Measurements from ENCODE around the gene ZNF541.

ZNF541 gene

DNA sequence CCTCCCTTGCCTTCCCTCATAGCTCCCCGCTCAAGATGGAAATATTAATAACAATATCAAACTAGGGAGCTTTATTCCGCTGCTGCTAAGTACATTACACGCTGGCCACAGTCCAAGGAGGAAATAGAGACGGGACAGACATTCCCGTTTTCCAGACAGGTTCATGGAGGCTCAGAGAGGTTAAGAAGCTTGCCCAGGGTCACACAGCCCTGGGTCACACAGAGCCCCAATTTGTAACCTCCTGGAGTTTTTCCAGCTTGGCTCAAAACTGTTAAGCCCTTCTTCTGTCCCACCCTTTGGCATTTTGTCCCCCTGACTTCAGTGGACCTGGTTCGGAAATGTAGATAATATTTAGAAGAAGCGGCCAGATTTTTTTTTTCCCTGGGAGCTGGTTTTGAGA is 38.0 kb upstream of the ZNF541 start:
- no peak overlapping the region for H3K27ac ChIP-seq (ENCODE audit: low read length)
- H4K20me1 ChIP-seq (ENCODE audit: insufficient read depth, low read length), result peaks cover 56% of the 10 kb centered on the region
- H3K9me3 ChIP-seq (ENCODE audit: insufficient read depth, low read length), result no peaks in the 10 kb centered on the region
- H3K4me3 ChIP-seq (ENCODE audit: low read length), result peak overlapping the region; percentile 89; the same call in 1 of the 2 replicates
- H3K27me3 ChIP-seq (ENCODE audit: low read depth, low read length), result no peaks in the 10 kb centered on the region
- no peak overlapping the region for H3K9ac ChIP-seq (ENCODE audit: low read length)
- peaks cover 17% of the 10 kb centered on the region for H3K4me1 ChIP-seq (ENCODE audit: low read length)
- peak overlapping the region; percentile 99 for H3K4me2 ChIP-seq (ENCODE audit: low read length)
- peaks cover 11% of the 10 kb centered on the region for H3K36me3 ChIP-seq (replicated peaks; ENCODE audit: low read depth, low read length)
- no peak overlapping the region for H2AFZ ChIP-seq (ENCODE audit: low read depth, low read length)
- no peak for TF ChIP-seq EZH2phosphoT487 (IDR thresholded peaks at IDR 0.05; ENCODE audit: low read depth)
- TF ChIP-seq, protein P1, sequence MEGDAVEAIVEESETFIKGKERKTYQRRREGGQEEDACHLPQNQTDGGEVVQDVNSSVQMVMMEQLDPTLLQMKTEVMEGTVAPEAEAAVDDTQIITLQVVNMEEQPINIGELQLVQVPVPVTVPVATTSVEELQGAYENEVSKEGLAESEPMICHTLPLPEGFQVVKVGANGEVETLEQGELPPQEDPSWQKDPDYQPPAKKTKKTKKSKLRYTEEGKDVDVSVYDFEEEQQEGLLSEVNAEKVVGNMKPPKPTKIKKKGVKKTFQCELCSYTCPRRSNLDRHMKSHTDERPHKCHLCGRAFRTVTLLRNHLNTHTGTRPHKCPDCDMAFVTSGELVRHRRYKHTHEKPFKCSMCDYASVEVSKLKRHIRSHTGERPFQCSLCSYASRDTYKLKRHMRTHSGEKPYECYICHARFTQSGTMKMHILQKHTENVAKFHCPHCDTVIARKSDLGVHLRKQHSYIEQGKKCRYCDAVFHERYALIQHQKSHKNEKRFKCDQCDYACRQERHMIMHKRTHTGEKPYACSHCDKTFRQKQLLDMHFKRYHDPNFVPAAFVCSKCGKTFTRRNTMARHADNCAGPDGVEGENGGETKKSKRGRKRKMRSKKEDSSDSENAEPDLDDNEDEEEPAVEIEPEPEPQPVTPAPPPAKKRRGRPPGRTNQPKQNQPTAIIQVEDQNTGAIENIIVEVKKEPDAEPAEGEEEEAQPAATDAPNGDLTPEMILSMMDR (IDR thresholded peaks at IDR 0.05; ENCODE audit: low read depth, low read length), result no peak
- H3K79me2 ChIP-seq (ENCODE audit: low read length), result peaks cover 78% of the 10 kb centered on the region

DNA sequence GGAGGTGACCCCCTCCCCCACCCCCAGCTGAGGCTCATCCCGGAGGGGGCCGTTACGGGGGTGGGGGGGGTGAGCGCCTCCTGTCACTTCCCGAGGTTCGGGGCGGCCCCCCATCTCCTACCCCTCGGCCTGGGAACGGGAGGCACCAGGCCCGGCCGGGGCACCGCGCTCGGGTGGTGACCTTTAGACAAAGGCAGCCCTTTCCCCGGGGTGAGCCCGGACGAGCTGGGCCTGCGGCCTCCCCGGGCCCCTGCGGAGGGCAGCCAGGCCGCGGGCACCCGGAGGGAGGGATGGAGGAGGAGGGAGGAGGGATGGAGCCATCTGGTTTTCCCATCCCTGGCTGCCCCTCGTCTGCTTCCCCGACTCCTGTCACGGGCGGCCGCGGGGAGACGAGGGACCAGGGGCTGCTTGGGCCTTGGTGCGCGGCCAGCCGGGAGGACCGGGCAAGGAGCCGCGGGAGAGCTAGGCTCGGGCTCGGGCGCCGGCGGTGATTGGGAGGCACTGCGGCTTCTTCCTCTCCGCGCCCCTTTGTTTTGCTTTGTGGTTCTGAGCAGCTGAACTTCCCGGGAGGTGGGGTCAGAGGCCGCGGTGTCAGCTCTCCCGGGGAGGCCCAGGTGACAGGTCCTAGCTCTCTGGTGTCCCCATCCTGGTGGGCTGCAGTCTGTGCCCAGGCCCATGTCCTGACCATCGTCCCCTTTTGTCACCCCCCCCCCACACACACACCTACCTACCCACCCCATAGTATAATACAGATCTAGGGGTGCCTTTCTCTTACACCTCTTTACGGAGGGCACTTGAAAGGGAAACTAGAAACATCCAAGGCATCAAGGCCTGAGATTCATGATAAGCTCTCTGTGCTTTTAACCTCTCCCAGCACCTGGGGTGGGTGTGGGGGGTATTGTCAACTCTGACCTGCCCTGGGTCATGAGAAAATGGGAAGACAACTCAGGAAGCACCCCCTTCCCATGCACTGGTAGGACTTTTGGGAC is 37.3 kb upstream of the ZNF541 start:
- H3K4me1 ChIP-seq (ENCODE audit: low read length), result peaks cover 15% of the 10 kb centered on the region
- H4K20me1 ChIP-seq (ENCODE audit: insufficient read depth, low read length), result peaks cover 49% of the 10 kb centered on the region
- H3K9ac ChIP-seq (ENCODE audit: low read length), result peak overlapping the region; percentile 90
- H3K27ac ChIP-seq (ENCODE audit: low read length), result 0 out of 2 replicates have a peak overlapping the region, but pooled peaks have one; percentile 45
- TF ChIP-seq, protein P1 (IDR thresholded peaks at IDR 0.05; ENCODE audit: low read depth, low read length), result no peak
- TF ChIP-seq EZH2phosphoT487 (IDR thresholded peaks at IDR 0.05; ENCODE audit: low read depth), result no peak
- H3K27me3 ChIP-seq (ENCODE audit: low read depth, low read length), result no peaks in the 10 kb centered on the region
- peak overlapping the region; percentile 89 for H3K4me3 ChIP-seq (ENCODE audit: low read length)
- peaks cover 71% of the 10 kb centered on the region for H3K79me2 ChIP-seq (ENCODE audit: low read length)
- H3K36me3 ChIP-seq (replicated peaks; ENCODE audit: low read depth, low read length), result peaks cover 11% of the 10 kb centered on the region
- H3K4me2 ChIP-seq (ENCODE audit: low read length), result peak overlapping the region; percentile 99
- H3K9me3 ChIP-seq (ENCODE audit: insufficient read depth, low read length), result no peaks in the 10 kb centered on the region
- no peak overlapping the region for H2AFZ ChIP-seq (ENCODE audit: low read depth, low read length)

DNA sequence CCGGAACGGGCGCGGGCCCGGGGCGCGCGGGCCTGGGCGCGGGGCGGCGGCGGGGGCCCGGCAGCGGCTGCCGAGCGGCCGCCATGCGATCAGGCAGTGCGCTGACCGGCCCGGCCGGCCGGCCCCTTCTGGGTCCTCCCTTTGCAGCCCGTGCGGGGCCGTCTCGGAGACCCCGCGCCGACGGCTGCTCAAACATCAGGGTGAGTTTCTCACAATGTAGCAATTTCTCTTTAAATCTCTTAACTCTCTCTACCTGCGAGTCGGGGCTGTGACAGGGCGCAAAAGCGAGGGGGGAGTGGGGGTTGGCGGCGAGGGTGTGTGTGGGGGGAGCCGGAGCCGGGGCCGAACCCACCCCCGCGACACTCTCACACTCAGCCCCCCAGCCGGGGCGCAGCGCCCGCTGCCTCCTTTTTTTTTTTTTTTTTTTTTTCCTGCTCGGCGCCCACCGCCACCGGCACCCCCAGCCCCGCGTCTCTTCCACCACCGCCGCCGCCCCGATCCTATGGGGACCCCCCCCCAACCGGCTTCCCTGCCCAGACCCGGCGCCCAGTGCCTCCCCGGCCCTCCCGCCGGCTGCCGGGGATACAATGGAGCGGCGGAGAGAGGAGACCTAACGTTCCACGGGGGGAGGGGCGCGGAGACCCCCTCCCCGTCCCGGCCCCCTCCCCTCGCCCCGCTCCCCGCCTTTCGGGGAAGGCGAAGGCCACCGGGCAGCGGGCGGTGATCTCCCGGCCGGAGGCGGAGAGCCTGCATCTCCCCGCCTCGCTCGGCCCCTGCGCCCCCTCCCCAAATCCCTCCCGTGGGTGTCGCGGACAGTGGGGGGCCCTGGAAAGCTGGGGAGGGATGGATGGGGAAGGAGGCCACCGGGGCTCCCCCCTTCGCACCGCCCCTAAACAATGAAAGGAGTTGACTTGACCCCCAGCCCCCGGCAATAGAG is 36.3 kb upstream of the ZNF541 start, which contains the start of gene BICRA:
TSS of gene BICRA (plus strand) at position 166 of the 937 bp plus-strand sequence. CDS start 64,441 bp downstream, outside the sequence.
- Histone ChIP-seq H3K27ac (ENCODE audit: low read length) (peak within 1 kb of the TSS; percentile 76), H4K20me1 (ENCODE audit: insufficient read depth, low read length) (peaks cover 39% of the 10 kb centered on the region), H3K9ac (ENCODE audit: low read length) (peak within 1 kb of the TSS; percentile 90), H3K4me1 (ENCODE audit: low read length) (peaks cover 12% of the 10 kb centered on the region), H3K4me2 (ENCODE audit: low read length) (peak within 1 kb of the TSS; percentile 99), H3K9me3 (ENCODE audit: insufficient read depth, low read length) (no peaks in the 10 kb centered on the region), H3K4me3 (ENCODE audit: low read length) (peak within 1 kb of the TSS; percentile 89), H3K27me3 (ENCODE audit: low read depth, low read length) (no peaks in the 10 kb centered on the region), H3K36me3 (replicated peaks; ENCODE audit: low read depth, low read length) (peaks cover 6% of the 10 kb centered on the region), H2AFZ (ENCODE audit: low read depth, low read length) (peak within 1 kb of the TSS; percentile 85), H3K79me2 (ENCODE audit: low read length) (peaks cover 61% of the 10 kb centered on the region)
- TF ChIP-seq, protein P1 (IDR thresholded peaks at IDR 0.05; ENCODE audit: low read depth, low read length), result no peak
- TF ChIP-seq EZH2phosphoT487 (IDR thresholded peaks at IDR 0.05; ENCODE audit: low read depth), result no peak

Measured in OCI-LY3 (cell line).